Ovary (tissue), 3 donors: ENCODE results near the gene VDAC2.

ENCODE experiments used
- CTCF ChIP-seq, 3 donors: fragments of 450-650 bp in 2 of 3; fragments of 200-600 bp in 1 of 3; IDR thresholded peaks; one replicate each; pipeline versions ENCODE4 v1.5.1 to v1.8.0; 2016 to 2022; ENCODE audit warnings: antibody characterized with exemption in 3 of 3, mild to moderate bottlenecking in 1 of 3
- EP300 ChIP-seq: sonication (generic); formaldehyde crosslinking; IDR thresholded peaks from one replicate; pipeline ENCODE4 v1.6.1; 2017; ENCODE audit warnings: antibody characterized with exemption
- donor health status: DM: no; HTN: no; CAD: no.

- TF ChIP-seq CTCF (IDR thresholded peaks at IDR 0.05): no peak
- no peak for TF ChIP-seq EP300
Measured at GRCh38 chr10:75226095-75226494, 15.5 kb downstream of the VDAC2 start.
